Measurements from ENCODE around the gene C11orf87.

DNA sequence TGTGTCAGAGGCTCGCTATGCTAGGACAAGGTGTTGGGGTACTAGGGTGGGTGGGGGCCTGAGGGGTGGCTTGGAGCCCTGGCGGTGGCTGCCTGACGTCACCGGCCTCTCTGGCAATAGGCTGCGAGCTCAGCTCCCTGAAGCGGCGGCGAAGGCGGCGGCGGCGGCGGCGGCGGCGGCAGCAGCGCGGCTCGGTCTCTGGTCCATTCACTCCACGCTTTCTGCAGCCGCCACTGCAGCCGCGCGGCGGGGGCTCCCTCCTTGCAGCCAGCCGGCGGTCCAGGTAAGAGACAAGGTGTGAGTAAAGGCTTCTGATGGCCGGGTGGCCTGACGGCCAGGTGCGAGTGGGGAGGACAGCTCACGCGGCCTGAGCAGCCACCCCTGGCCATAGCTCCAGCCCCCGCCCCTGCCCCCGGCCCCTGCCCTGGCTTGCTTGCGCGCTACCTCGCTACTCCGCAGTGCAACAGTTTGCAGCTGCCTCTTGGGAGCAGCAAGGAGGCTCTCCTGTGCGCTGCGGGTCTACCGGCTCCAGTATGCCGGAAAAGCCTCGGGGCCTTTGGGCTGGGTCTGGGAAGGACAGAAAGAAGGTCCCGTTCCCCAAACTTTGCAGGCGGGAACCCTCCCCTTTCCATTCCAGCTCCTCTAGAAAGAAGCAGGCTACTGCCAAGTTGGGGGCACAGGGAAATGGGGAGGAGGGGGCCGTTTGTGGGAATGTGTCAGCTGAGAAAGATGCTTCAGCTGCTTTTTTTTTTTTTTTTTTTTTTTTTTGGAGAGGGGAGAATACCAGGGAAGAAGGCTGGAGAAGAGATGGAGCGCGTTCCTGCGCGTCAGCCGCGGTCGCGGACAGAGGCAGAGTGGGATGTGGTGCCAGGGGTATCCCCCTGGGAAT, at the start of gene C11orf87:
- TF ChIP-seq, protein P1, sequence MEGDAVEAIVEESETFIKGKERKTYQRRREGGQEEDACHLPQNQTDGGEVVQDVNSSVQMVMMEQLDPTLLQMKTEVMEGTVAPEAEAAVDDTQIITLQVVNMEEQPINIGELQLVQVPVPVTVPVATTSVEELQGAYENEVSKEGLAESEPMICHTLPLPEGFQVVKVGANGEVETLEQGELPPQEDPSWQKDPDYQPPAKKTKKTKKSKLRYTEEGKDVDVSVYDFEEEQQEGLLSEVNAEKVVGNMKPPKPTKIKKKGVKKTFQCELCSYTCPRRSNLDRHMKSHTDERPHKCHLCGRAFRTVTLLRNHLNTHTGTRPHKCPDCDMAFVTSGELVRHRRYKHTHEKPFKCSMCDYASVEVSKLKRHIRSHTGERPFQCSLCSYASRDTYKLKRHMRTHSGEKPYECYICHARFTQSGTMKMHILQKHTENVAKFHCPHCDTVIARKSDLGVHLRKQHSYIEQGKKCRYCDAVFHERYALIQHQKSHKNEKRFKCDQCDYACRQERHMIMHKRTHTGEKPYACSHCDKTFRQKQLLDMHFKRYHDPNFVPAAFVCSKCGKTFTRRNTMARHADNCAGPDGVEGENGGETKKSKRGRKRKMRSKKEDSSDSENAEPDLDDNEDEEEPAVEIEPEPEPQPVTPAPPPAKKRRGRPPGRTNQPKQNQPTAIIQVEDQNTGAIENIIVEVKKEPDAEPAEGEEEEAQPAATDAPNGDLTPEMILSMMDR (IDR thresholded peaks at IDR 0.05): no peak
- TF ChIP-seq POLR2A (IDR thresholded peaks at IDR 0.05): no peak

Data from Peyer's patch (tissue), 4 donors.